PC-9 (cell line): Measurements from ENCODE around the gene QDPR. TPM values are rescaled to one million over a fixed set of nuclear protein-coding genes. Genes with fewer than 3 reads are reported as not detected.

Source experiments
- BruUV-seq: library from RNA; stranded (reverse); fragments of 400-500 nt; replicated peaks from 2 replicates; lab custom pipeline; 2021; lab: Mats Ljungman, UMichigan
- CTCF ChIA-PET: fragments of 300-600 bp; sonication (Branson Sonifier 250); formaldehyde crosslinking; loops from one replicate; lab custom pipeline; 2022; ENCODE audit warnings: antibody characterized with exemption; lab: Charles Lee
- POLR2A ChIA-PET: fragments of 300-600 bp; sonication (Branson Sonifier 250); formaldehyde crosslinking; loops from one replicate; lab custom pipeline; 2022; ENCODE audit warnings: antibody characterized with exemption; ENCODE audit not compliant: unreplicated experiment; lab: Charles Lee
- DNase-seq, 2 experiments: peaks; one replicate each; pipeline versions ENCODE4 v3.0.0 to v3.0.0-alpha.2; 2015 to 2022; ENCODE audit warnings: mixed read lengths in 1 of 2
- H2AFZ ChIP-seq: fragments of 200-600 bp; sonication (generic); 2 replicates; pipeline ENCODE4 v1.8.1; 2017; ENCODE audit warnings: antibody characterized with exemption
- H3F3A ChIP-seq: fragments of 200-600 bp; sonication (generic); 2 replicates; pipeline ENCODE4 v1.8.1; 2017; ENCODE audit warnings: antibody characterized with exemption, mild to moderate bottlenecking, low read depth; ENCODE audit not compliant: insufficient read depth
- H3K27ac ChIP-seq: fragments of 200-600 bp; sonication (generic); 2 replicates; pipeline ENCODE4 v1.6.1; 2016; ENCODE audit warnings: mixed run types
- H3K27me3 ChIP-seq: fragments of 200-600 bp; sonication (generic); 2 replicates; pipeline ENCODE4 v1.6.1; 2016; ENCODE audit warnings: low read depth, mixed run types; ENCODE audit not compliant: insufficient read depth
- H3K36me3 ChIP-seq: fragments of 200-600 bp; sonication (generic); 2 replicates; pipeline ENCODE4 v1.6.1; 2016; ENCODE audit warnings: low read depth, mixed run types
- H3K4me1 ChIP-seq: fragments of 200-600 bp; sonication (generic); replicated peaks from 2 replicates; pipeline ENCODE4 v1.6.1; 2016; ENCODE audit warnings: mixed run types; ENCODE audit not compliant: insufficient read depth
- H3K4me2 ChIP-seq: fragments of 200-600 bp; sonication (generic); 2 replicates; pipeline ENCODE4 v1.6.1; 2017; ENCODE audit warnings: mixed run types
- H3K4me3 ChIP-seq: fragments of 200-600 bp; sonication (generic); 2 replicates; pipeline ENCODE4 v1.6.1; 2016; ENCODE audit warnings: mixed run types
- H3K79me2 ChIP-seq: fragments of 200-600 bp; sonication (generic); 2 replicates; pipeline ENCODE4 v1.6.1; 2017; ENCODE audit warnings: low read depth, mixed run types
- H3K9me2 ChIP-seq: fragments of 200-600 bp; sonication (generic); 2 replicates; pipeline ENCODE4 v1.8.1; 2017; ENCODE audit warnings: mild to moderate bottlenecking; ENCODE audit not compliant: insufficient read depth
- H3K9me3 ChIP-seq: fragments of 200-600 bp; sonication (generic); 2 replicates; pipeline ENCODE4 v1.8.1; 2016; ENCODE audit warnings: low read depth; ENCODE audit not compliant: insufficient read depth
- H4K20me1 ChIP-seq: fragments of 200-600 bp; sonication (generic); 2 replicates; pipeline ENCODE4 v1.8.1; 2017; ENCODE audit not compliant: insufficient read depth
- CTCF ChIP-seq: fragments of 200-600 bp; sonication (generic); conservative IDR thresholded peaks from 2 replicates; pipeline ENCODE4 v1.6.1; 2017; ENCODE audit warnings: mixed run types, antibody characterized with exemption, mild to moderate bottlenecking, moderate library complexity
- EZH2 ChIP-seq: fragments of 200-600 bp; sonication (generic); IDR thresholded peaks from 2 replicates; pipeline ENCODE4 v1.8.0; 2017; ENCODE audit warnings: antibody characterized with exemption, low read depth
- intact Hi-C: fragments of 100-400 bp; cut with micrococcal nuclease; formaldehyde crosslinking; loops from one replicate; pipeline ENCODE4 v1.10.0; 2022; ENCODE audit not compliant: unreplicated experiment
- total RNA-seq: library from RNA; stranded (reverse); gene quantifications from 2 replicates; pipeline ENCODE4 v1.2.3, GENCODE V29; 2021

Gene QDPR
- total RNA-seq, 1 experiment from 2014 or later = 14.0 TPM

GRCh38 chr4:17517664-17518063 lies 5.8 kb upstream of the QDPR start:
- CTCF ChIA-PET = no interaction called here
- Histone ChIP-seq H3K27me3 (peaks cover 30% of the 10 kb centered on the region; the same call in 1 of the 2 replicates), H3K4me3 (no peak overlapping the region), H3K27ac (no peak overlapping the region), H3K36me3 (no peaks in the 10 kb centered on the region), H3K9me3 (no peaks in the 10 kb centered on the region), H3K4me2 (no peak overlapping the region), H3K4me1 (peaks cover 2% of the 10 kb centered on the region; the same call in 1 of the 2 replicates), H4K20me1 (no peaks in the 10 kb centered on the region), H3F3A (no peaks in the 10 kb centered on the region), H3K9me2 (no peaks in the 10 kb centered on the region), H3K79me2 (no peaks in the 10 kb centered on the region), H2AFZ (no peak overlapping the region)
- no peak for TF ChIP-seq CTCF
- TF ChIP-seq EZH2 = no peak
- intact Hi-C loops = no loop called here
- no TSS peak for BruUV-seq
- POLR2A ChIA-PET = no interaction called here
- DNase-seq = no peak

GRCh38 chr4:17516980-17517379 lies 5.1 kb upstream of the QDPR start:
- Histone ChIP-seq H3K36me3 (no peaks in the 10 kb centered on the region), H3K4me3 (no peak overlapping the region), H3K4me1 (peaks cover 4% of the 10 kb centered on the region; the same call in 1 of the 2 replicates), H3K9me3 (no peaks in the 10 kb centered on the region), H3K4me2 (no peak overlapping the region), H4K20me1 (no peaks in the 10 kb centered on the region), H3F3A (no peaks in the 10 kb centered on the region), H3K27ac (no peak overlapping the region), H2AFZ (no peak overlapping the region), H3K27me3 (peaks cover 30% of the 10 kb centered on the region; the same call in 1 of the 2 replicates), H3K9me2 (no peaks in the 10 kb centered on the region), H3K79me2 (no peaks in the 10 kb centered on the region)
- ChIA-PET POLR2A (no interaction called here), CTCF (no interaction called here)
- BruUV-seq = no TSS peak
- DNase-seq = no peak
- intact Hi-C loops = no loop called here
- TF ChIP-seq CTCF = no peak
- no peak for TF ChIP-seq EZH2

- TF ChIP-seq CTCF (no peak), EZH2 (no peak)
- H3K4me2 ChIP-seq = no peak overlapping the region
- intact Hi-C loops = no loop called here
- no peaks in the 10 kb centered on the region; the same call in 1 of the 2 replicates for H3K79me2 ChIP-seq
- no peaks in the 10 kb centered on the region for H3F3A ChIP-seq
- H3K27me3 ChIP-seq = peaks cover 23% of the 10 kb centered on the region; the same call in 1 of the 2 replicates
- ChIA-PET POLR2A (no interaction called here), CTCF (no interaction called here)
- no peaks in the 10 kb centered on the region for H3K36me3 ChIP-seq
- H3K27ac ChIP-seq = no peak overlapping the region
- no peaks in the 10 kb centered on the region for H4K20me1 ChIP-seq
- H3K4me1 ChIP-seq = peaks cover 10% of the 10 kb centered on the region; the same call in 1 of the 2 replicates
- no TSS peak for BruUV-seq
- H3K9me3 ChIP-seq = no peaks in the 10 kb centered on the region
- no peak overlapping the region for H3K4me3 ChIP-seq
- no peak overlapping the region for H2AFZ ChIP-seq
- DNase-seq = no peak
- H3K9me2 ChIP-seq = no peaks in the 10 kb centered on the region
Measured at GRCh38 chr4:17515445-17516407, 3.8 kb upstream of the QDPR start.
